Measurements from ENCODE around the gene TMEM219. TPM values are rescaled to one million over a fixed set of nuclear protein-coding genes. Genes with fewer than 3 reads are reported as not detected.

TMEM219 gene
- polyA plus RNA-seq, 3 donors, result 98.3 to 120 (median 107) TPM

- no peak for DNase-seq (ENCODE audit: extremely low read depth in 1 of 11, low read depth in 9 of 11, low spot score in 4 of 11)
Observed at GRCh38 chr16:29988346-29989075, 26.6 kb downstream of the TMEM219 start.

GRCh38 chr16:29989111-29989858 lies 27.4 kb downstream of the TMEM219 start:
- DNase-seq (ENCODE audit: extremely low read depth in 1 of 11, low read depth in 9 of 11, low spot score in 4 of 11), result no peak

DNA sequence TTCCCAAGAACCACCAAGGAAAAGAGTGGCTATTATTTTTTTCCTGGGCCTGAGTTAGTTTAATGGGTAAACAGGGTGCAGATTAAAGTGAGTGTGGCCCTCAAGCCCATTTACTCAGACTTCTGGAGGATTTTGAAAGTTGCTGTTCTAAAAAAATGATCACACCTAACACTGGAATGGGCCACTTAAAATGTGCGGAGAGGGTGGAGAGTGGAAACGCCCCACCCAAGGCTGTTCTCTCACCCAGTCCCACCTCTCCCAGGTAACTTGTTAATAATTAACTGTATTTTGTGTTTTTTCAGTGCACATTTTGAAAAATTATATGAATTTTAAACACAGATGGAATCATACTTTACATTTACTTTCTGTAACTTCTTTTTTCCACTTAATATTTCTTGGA lies 28.2 kb downstream of the TMEM219 start:
- DNase-seq (ENCODE audit: extremely low read depth in 1 of 11, low read depth in 9 of 11, low spot score in 4 of 11), result no peak

DNA sequence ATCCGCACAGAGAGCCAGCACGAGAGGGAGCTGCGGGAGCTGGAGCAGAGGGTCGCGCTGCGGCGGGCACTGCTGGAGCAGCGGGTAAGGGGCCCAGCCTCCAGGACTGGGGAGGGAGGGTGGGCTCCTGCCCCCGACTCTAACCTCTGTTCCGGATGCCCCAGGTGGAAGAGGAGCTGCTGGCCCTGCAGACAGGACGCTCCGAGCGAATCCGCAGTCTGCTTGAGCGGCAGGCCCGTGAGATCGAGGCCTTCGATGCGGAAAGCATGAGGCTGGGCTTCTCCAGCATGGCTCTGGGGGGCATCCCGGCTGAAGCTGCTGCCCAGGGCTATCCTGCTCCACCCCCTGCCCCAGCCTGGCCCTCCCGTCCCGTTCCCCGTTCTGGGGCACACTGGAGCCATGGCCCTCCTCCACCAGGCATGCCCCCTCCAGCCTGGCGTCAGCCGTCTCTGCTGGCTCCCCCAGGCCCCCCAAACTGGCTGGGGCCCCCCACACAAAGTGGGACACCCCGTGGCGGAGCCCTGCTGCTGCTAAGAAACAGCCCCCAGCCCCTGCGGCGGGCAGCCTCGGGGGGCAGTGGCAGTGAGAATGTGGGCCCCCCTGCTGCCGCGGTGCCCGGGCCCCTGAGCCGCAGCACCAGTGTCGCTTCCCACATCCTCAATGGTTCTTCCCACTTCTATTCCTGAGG lies 29.1 kb downstream of the TMEM219 start:
- no peak for DNase-seq (ENCODE audit: extremely low read depth in 1 of 11, low read depth in 9 of 11, low spot score in 4 of 11)

- no peak for DNase-seq (ENCODE audit: extremely low read depth in 1 of 11, low read depth in 9 of 11, low spot score in 4 of 11)
Observed at GRCh38 chr16:29991571-29991904, 29.7 kb downstream of the TMEM219 start.

- no peak for DNase-seq (ENCODE audit: extremely low read depth in 1 of 11, low read depth in 9 of 11, low spot score in 4 of 11)
Observed at GRCh38 chr16:29992344-29992967, 30.6 kb downstream of the TMEM219 start.

DNA sequence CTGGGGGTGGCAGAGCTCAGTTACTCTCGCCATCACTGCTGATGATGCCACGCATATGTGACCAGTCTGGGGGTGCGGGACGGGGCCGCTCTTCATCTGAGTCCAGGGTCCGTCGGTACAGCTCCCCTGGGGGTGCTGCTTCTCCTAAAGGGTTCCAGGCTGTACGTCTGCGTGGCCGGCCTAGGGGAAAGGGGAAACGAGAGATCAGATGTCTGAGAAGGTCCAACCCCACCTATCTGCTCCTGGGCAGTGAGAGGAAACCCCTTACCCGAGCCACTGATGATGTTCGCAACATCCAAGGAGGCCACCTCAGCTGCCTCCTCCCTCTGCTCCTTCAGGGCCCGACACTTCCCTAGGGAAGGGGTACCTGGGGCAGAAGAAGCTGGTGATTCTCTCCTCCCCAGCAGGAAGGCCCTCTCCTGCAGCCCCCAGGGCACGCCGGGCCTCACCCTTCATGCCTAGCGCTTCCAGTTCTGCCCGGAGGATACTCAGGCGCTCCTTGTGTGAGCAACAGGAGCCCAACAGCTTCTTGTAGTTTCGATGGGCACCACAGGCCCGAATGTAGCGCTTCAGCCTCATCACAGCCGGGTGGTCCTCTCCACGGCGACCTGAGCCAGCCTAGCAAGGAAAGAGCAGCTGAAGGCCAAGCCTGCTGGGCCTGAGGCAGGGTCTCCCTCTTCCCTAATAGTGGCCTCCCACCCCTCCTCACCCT lies 31.5 kb downstream of the TMEM219 start:
- no peak for DNase-seq (ENCODE audit: extremely low read depth in 1 of 11, low read depth in 9 of 11, low spot score in 4 of 11)

- DNase-seq (ENCODE audit: extremely low read depth in 1 of 11, low read depth in 9 of 11, low spot score in 4 of 11), result no peak
Observed at GRCh38 chr16:29993903-29994599, 32.2 kb downstream of the TMEM219 start.

GRCh38 chr16:29994600-29995323 lies 32.9 kb downstream of the TMEM219 start:
- no peak for DNase-seq (ENCODE audit: extremely low read depth in 1 of 11, low read depth in 9 of 11, low spot score in 4 of 11)

DNA sequence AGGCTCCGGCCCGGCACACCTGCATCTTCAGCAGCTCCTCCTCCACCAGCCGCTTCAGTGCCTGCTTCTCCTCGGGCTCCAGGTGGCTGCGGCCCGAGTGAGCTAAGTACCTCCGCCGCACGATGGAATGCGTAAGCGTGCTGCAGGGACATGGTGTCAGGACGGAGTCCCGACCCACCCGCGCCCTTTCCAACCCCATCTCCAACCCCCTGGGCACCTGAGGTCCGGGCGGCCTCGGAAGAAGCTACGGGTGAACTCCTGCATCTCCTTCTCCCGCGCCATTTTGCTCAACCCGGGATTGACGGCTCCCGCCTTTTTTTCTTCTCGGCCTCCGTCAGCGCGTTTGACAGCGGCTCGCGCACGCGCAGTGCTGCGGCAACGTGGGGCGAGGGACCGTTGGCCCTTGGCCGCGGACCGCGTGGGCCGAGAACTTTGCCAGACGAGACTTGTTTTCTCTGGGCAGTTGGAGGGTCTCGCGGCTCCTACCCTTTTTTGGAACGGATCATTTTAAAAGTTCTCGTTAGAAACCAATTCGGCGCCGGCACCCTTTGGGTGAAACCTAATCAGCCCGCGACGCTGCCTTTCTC lies 33.5 kb downstream of the TMEM219 start, which contains the start of gene HIRIP3:
HIRIP3 (minus strand) TSS at position 294 of the 587 bp plus-strand sequence; CDS start at position 282, 12 bp downstream.
- DNase-seq (ENCODE audit: extremely low read depth in 1 of 11, low read depth in 9 of 11, low spot score in 4 of 11), result peak in 9 of 11 donors; percentile 58 to 84 (median 73)

DNA sequence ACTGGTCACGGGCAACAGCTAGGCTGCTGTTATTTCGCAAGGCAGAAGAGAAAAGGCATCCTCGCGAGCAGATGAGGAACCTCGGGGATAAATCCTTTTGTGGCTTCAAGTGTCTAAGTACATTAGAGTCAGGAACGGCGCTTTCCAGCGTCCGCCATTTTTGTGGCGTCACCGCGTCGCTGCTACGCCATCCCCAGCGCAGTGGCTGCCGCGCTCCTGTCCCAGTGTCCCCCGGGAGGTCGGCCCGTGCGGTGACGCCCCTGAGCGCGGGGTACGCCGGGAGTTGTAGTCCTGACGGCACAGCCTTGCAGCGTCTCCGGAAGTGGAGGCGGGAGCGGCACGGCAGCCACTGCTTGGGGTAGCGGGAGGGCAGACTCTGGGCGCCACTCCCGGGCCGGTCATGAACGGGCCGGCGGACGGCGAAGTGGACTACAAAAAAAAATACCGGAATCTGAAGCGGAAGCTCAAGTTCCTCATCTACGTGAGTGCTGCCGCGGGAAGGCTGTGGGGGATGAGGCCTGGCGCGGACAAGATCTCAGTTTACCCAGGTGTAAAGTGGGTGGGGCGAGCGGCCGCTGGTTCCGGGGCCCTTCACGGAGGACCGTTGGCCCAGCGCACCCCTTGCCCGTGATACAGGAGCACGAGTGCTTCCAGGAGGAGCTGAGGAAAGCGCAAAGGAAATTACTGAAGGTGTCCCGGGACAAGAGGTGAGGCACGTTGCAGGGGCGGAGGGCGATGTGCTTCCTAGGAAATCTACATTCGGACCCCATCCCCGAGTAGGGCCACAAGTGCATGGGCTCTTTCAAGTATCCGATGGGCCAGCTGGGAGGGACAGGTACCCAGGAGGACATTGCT lies 34.3 kb downstream of the TMEM219 start, which contains the start of gene INO80E:
INO80E (plus strand) TSS at position 331 of the 855 bp plus-strand sequence; CDS start at position 401, 70 bp downstream.
- peak; percentile 86 to 96 (median 94) for DNase-seq (ENCODE audit: extremely low read depth in 1 of 11, low read depth in 9 of 11, low spot score in 4 of 11)

DNA sequence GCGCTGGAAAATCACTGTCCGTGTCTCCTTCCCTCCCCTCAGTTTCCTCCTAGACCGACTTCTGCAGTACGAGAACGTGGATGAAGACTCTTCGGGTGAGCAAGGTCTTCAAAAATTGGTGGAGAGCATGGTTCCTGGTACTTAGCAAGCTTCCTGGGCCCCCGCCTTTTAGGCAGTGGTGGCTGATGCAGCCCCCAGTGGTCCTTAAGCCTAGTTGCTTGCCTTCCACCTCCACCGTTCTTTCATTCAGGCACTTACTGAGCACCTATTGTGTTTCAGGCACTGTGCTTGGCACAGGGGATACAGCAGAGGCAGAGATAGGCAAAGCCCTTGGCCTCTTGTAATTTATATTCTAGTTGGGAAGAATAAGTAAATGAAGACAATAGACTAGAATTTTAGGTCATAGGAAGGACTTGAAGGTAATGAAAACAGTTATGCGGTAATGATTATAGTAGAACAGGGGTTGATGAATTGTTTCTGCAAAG lies 34.9 kb downstream of the TMEM219 start:
- no peak for DNase-seq (ENCODE audit: extremely low read depth in 1 of 11, low read depth in 9 of 11, low spot score in 4 of 11)

GRCh38 chr16:29999605-30000004 lies 37.7 kb downstream of the TMEM219 start:
- no peak for DNase-seq (ENCODE audit: extremely low read depth in 1 of 11, low read depth in 9 of 11, low spot score in 4 of 11)

DNA sequence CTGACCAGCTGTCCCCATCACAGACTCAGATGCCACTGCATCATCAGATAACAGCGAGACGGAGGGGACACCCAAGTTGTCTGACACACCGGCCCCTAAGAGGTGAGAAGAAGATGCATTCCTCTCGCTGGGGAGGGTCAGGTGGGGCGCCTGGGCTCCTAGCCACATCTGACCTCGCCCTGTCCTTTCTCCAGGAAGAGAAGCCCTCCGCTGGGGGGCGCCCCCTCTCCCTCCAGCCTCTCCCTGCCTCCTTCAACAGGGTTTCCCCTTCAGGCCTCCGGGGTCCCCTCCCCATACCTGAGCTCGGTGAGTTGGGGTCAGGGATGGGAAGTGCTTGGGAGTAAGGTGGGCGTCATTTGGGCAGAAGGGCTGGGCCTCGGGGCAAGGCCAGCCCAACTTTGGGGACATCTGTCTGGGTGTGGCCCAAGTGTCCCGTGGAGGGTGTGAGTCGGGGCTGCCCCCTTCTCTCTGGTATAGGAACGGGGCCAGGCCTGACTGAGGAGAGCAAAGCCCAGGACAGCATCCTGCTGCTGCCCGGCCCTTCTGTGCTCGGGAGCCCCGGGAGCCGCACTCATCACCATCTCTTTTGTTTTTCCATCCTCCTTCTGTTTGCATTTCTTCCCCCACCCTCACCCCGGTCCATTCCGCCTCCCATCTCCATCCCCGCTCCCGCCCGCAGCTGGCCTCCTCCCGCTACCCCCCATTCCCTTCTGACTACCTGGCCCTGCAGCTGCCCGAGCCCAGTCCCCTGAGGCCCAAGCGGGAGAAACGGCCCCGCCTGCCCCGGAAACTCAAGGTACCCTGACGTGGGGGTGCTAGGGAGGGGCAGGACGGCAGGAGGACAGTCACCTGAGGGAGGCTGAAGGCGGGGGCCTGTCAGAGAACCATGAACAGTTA lies 39.1 kb downstream of the TMEM219 start:
- no peak for DNase-seq (ENCODE audit: extremely low read depth in 1 of 11, low read depth in 9 of 11, low spot score in 4 of 11)

Measured in renal cortex interstitium (tissue), 11 donors.